ENCODE measurements around the gene CHD9. TPM values are rescaled to one million over a fixed set of nuclear protein-coding genes. Genes with fewer than 3 reads are reported as not detected.
"Not testable (repeated sequence)": the region's sequence is repeated elsewhere in the genome, so short reads cannot be mapped to it uniquely, and the experiment has no call there.

CHD9 gene
- total RNA-seq, 1 experiment from 2014 or later, result 111 TPM

DNA sequence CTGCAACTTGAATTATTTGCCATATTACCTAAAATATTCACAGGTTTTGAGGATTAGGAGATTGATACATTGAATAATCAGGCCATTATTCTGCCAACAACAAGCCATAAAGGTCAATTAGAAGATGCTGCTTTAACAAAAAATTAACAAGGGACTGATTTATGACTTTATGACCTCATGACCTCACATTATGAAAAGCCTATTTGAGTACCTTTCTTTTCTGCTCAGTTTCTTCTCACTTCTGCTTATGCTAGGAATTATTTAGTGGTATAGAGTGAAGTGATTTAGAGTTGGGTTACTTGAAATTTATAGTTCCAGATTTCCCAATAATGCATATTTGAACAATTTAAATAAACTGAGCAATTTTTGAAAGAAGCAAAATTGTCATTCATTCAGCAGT lies 121.6 kb downstream of the CHD9 start:
- no peaks in the 10 kb centered on the region for H3K9me2 ChIP-seq (replicated peaks; ENCODE audit: insufficient read depth, low read length)
- peaks cover 89% of the 10 kb centered on the region for H3K79me2 ChIP-seq (ENCODE audit: low read length)
- H3K36me3 ChIP-seq (ENCODE audit: insufficient read depth, low read length), result peaks cover 13% of the 10 kb centered on the region; the same call in 1 of the 2 replicates

DNA sequence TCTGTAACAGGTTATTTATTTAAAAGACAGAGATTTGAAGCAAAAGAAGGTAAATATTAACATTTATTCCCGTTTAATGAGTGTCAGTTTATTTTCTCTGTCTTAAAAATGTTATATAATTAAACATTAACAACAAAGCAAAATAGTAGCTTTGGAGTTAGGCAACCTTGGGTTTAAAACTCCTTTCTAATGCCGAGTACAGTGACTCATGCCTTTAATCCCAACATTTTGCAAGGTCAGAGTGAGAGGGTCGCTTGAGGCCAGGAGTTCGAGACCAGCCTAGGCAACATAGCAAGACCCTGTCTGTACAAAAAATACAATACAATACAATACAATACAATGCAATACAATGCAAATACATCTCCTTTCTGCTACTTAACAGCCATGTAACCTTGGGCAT lies 128.7 kb downstream of the CHD9 start:
- Histone ChIP-seq H3K36me3 (ENCODE audit: insufficient read depth, low read length) (peaks cover 30% of the 10 kb centered on the region; the same call in 1 of the 2 replicates), H3K4me3 (ENCODE audit: low read length) (no peak overlapping the region), H4K20me1 (ENCODE audit: insufficient read depth, low read depth, low read length) (no peaks in the 10 kb centered on the region), H3K4me1 (ENCODE audit: low read length) (no peaks in the 10 kb centered on the region), H3K9me2 (replicated peaks; ENCODE audit: insufficient read depth, low read length) (no peaks in the 10 kb centered on the region), H3K27ac (ENCODE audit: low read length) (no peak overlapping the region), H3K79me2 (ENCODE audit: low read length) (peaks cover 89% of the 10 kb centered on the region), H3K4me2 (ENCODE audit: low read depth, low read length, poor library complexity, severe bottlenecking) (no peak overlapping the region), H3K9me3 (ENCODE audit: low read length) (peaks cover 9% of the 10 kb centered on the region), H3K9ac (ENCODE audit: low read length) (no peak overlapping the region), H2AFZ (ENCODE audit: low read length) (no peak overlapping the region), H3K27me3 (ENCODE audit: low read length) (no peaks in the 10 kb centered on the region)
- no peak for DNase-seq

More for the DNA sequence above, 121.6 kb downstream of the CHD9 start:
- Histone ChIP-seq H3K27me3 (ENCODE audit: low read length) (no peaks in the 10 kb centered on the region), H2AFZ (ENCODE audit: low read length) (no peak overlapping the region), H3K27ac (ENCODE audit: low read length) (no peak overlapping the region), H3K4me3 (ENCODE audit: low read length) (no peak overlapping the region), H3K9me3 (ENCODE audit: low read length) (no peaks in the 10 kb centered on the region), H3K4me2 (ENCODE audit: low read depth, low read length, poor library complexity, severe bottlenecking) (no peak overlapping the region), H3K9ac (ENCODE audit: low read length) (no peak overlapping the region), H4K20me1 (ENCODE audit: insufficient read depth, low read depth, low read length) (no peaks in the 10 kb centered on the region), H3K4me1 (ENCODE audit: low read length) (no peaks in the 10 kb centered on the region)
- DNase-seq, result no peak

DNA sequence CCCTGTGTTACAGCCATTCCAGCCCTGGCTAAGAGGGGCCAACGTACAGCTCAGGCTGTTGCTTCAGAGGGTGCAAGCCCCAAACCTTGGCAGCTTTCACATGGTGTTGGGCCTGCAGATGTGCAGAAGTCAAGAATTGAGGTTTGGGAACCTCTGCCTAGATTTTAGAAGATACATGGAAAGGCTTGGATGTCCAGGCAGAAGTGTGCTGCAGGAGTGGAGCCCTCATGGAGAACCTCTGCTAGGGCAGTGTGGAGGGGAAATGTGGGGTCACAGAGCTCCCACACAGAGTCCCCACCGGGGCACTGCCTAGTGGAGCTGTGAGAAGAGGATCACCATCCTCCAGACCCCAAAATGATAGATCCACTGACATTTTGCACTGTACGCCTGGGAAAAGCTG lies 130.9 kb downstream of the CHD9 start:
- not testable (repeated sequence) for H3K27me3 ChIP-seq (ENCODE audit: low read length); H2AFZ ChIP-seq (ENCODE audit: low read length); H3K27ac ChIP-seq (ENCODE audit: low read length); H3K9ac ChIP-seq (ENCODE audit: low read length); H3K4me1 ChIP-seq (ENCODE audit: low read length); H4K20me1 ChIP-seq (ENCODE audit: insufficient read depth, low read depth, low read length); H3K9me2 ChIP-seq (replicated peaks; ENCODE audit: insufficient read depth, low read length); H3K9me3 ChIP-seq (ENCODE audit: low read length); H3K4me3 ChIP-seq (ENCODE audit: low read length); H3K4me2 ChIP-seq (ENCODE audit: low read depth, low read length, poor library complexity, severe bottlenecking); DNase-seq
- H3K36me3 ChIP-seq (ENCODE audit: insufficient read depth, low read length), result peaks cover 22% of the 10 kb centered on the region; the same call in 1 of the 2 replicates
- H3K79me2 ChIP-seq (ENCODE audit: low read length), result peaks cover 94% of the 10 kb centered on the region

DNA sequence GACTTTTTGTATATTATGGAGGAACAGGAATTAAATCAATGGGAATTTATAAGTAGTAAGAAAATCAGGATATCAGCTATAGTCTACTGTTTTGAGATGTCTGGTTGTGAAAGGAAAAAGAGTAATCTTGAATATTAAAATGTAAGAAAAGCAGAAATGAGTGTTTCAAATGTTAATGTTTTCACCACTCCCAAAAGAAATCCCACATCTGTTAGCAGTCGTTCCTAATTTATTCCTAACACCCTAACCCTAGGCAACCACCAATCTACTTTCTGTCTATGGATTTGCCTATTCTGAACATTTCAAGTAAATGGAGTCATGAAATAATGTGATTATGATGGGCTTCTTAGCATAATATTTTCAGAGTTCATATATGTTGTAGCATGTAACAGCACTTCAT lies 133.0 kb downstream of the CHD9 start:
- Histone ChIP-seq H3K4me1 (ENCODE audit: low read length) (no peaks in the 10 kb centered on the region), H3K4me2 (ENCODE audit: low read depth, low read length, poor library complexity, severe bottlenecking) (no peak overlapping the region), H3K9me3 (ENCODE audit: low read length) (peaks cover 9% of the 10 kb centered on the region), H3K27me3 (ENCODE audit: low read length) (no peaks in the 10 kb centered on the region), H3K79me2 (ENCODE audit: low read length) (peaks cover 97% of the 10 kb centered on the region), H3K9ac (ENCODE audit: low read length) (no peak overlapping the region), H3K36me3 (ENCODE audit: insufficient read depth, low read length) (peaks cover 22% of the 10 kb centered on the region; the same call in 1 of the 2 replicates), H3K4me3 (ENCODE audit: low read length) (no peak overlapping the region), H3K27ac (ENCODE audit: low read length) (no peak overlapping the region), H3K9me2 (replicated peaks; ENCODE audit: insufficient read depth, low read length) (no peaks in the 10 kb centered on the region), H4K20me1 (ENCODE audit: insufficient read depth, low read depth, low read length) (no peaks in the 10 kb centered on the region), H2AFZ (ENCODE audit: low read length) (no peak overlapping the region)
- no peak for DNase-seq

DNA sequence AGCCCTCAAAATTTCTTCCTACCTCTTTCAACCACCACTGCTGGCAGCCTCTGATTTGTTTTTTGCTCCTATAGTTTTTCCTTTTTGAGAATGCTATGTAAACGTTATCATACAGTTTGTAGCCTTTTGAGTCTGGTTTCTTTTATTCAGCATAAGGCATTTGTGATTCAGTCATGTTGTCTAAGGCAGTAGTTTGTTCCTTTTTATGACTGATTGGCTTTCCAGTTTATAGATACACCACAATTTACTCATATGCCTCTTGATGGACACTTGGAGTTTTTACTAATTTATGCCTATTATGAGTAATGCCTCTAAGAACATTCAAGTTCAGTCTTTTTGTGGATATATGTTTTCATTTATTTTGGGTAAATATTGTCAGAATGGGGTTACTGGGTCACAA lies 136.6 kb downstream of the CHD9 start:
- H3K27me3 ChIP-seq (ENCODE audit: low read length), result no peaks in the 10 kb centered on the region
- no peaks in the 10 kb centered on the region for H3K36me3 ChIP-seq (ENCODE audit: insufficient read depth, low read length)
- no peak overlapping the region for H3K9ac ChIP-seq (ENCODE audit: low read length)
- no peak overlapping the region for H3K4me3 ChIP-seq (ENCODE audit: low read length)
- H3K4me1 ChIP-seq (ENCODE audit: low read length), result no peaks in the 10 kb centered on the region
- no peak overlapping the region for H3K27ac ChIP-seq (ENCODE audit: low read length)
- peaks cover 95% of the 10 kb centered on the region for H3K79me2 ChIP-seq (ENCODE audit: low read length)
- H4K20me1 ChIP-seq (ENCODE audit: insufficient read depth, low read depth, low read length), result no peaks in the 10 kb centered on the region
- H3K9me3 ChIP-seq (ENCODE audit: low read length), result no peaks in the 10 kb centered on the region; the same call in 1 of the 2 replicates
- no peak overlapping the region for H2AFZ ChIP-seq (ENCODE audit: low read length)
- no peak for DNase-seq
- H3K4me2 ChIP-seq (ENCODE audit: low read depth, low read length, poor library complexity, severe bottlenecking), result no peak overlapping the region
- H3K9me2 ChIP-seq (replicated peaks; ENCODE audit: insufficient read depth, low read length), result no peaks in the 10 kb centered on the region

DNA sequence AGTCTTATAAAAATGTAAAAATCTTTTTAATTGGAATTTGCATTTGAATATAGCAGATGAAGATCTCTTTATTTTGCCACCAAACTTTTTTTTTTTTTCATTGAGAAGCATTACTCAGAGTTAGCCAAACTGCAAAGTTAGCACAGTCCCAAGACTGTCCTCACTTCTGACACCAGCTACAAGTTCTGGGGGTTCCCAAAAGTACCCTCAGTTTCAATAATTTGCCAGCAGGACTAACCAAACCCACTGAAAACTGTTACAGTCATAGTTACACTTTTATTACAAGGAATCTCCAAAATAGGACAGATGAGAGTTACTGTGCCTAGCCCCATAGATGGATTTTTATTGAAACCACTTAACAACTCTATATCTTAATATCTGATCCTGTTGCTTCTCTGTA lies 144.1 kb downstream of the CHD9 start:
- no peaks in the 10 kb centered on the region for H4K20me1 ChIP-seq (ENCODE audit: insufficient read depth, low read depth, low read length)
- peaks cover 17% of the 10 kb centered on the region for H3K36me3 ChIP-seq (ENCODE audit: insufficient read depth, low read length)
- H3K4me2 ChIP-seq (ENCODE audit: low read depth, low read length, poor library complexity, severe bottlenecking), result no peak overlapping the region
- peaks cover 84% of the 10 kb centered on the region for H3K79me2 ChIP-seq (ENCODE audit: low read length)
- no peak overlapping the region for H3K9ac ChIP-seq (ENCODE audit: low read length)
- no peak for DNase-seq
- no peaks in the 10 kb centered on the region for H3K4me1 ChIP-seq (ENCODE audit: low read length)
- no peaks in the 10 kb centered on the region for H3K9me2 ChIP-seq (replicated peaks; ENCODE audit: insufficient read depth, low read length)
- H3K27me3 ChIP-seq (ENCODE audit: low read length), result no peaks in the 10 kb centered on the region
- H3K9me3 ChIP-seq (ENCODE audit: low read length), result peaks cover 4% of the 10 kb centered on the region; the same call in 1 of the 2 replicates
- H3K4me3 ChIP-seq (ENCODE audit: low read length), result no peak overlapping the region
- no peak overlapping the region for H3K27ac ChIP-seq (ENCODE audit: low read length)
- H2AFZ ChIP-seq (ENCODE audit: low read length), result no peak overlapping the region

DNA sequence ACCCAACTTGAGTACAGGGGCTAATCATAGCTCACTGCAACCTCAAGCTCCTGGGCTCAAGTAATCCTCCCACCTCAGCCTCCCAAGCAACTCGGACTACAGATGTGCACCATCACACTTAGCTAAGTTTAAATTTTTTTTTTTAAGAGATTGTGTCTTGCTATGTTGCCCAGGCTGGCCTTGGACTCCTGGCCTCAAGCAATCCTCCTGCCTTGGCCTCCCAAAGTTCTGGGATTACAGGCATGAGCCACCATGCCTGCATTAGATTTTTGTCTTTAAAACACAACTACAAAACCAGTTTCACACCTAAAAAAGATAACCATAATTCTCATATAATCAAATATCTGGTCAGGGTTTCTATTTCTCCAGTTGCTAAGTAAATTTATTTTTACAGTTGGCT lies 147.1 kb downstream of the CHD9 start:
- H4K20me1 ChIP-seq (ENCODE audit: insufficient read depth, low read depth, low read length), result no peaks in the 10 kb centered on the region
- no peaks in the 10 kb centered on the region for H3K27me3 ChIP-seq (ENCODE audit: low read length)
- peaks cover 4% of the 10 kb centered on the region; the same call in 1 of the 2 replicates for H3K9me3 ChIP-seq (ENCODE audit: low read length)

DNA sequence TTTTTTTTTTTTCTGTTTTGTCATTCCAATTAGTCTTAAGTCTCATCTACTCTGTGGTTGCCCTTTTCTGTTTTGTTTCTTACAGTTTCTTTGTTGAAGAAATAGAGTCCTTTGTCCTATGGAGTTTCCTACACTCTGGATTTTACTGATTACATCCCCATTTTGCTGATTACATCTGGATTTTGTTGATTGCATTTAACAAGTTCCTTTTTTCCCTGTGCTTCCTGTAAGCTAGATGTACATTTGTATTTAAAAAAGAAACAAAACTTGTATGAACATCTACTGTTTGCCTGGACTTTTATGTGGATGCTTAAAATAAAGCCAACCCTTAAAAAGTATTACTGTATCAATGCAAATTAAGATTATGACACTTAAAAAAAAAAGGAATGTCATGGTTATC lies 147.6 kb downstream of the CHD9 start:
- Histone ChIP-seq H3K9me3 (ENCODE audit: low read length) (peaks cover 4% of the 10 kb centered on the region; the same call in 1 of the 2 replicates), H3K9me2 (replicated peaks; ENCODE audit: insufficient read depth, low read length) (no peaks in the 10 kb centered on the region), H3K9ac (ENCODE audit: low read length) (no peak overlapping the region), H3K79me2 (ENCODE audit: low read length) (peaks cover 80% of the 10 kb centered on the region), H3K27me3 (ENCODE audit: low read length) (no peaks in the 10 kb centered on the region), H3K27ac (ENCODE audit: low read length) (0 out of 2 replicates have a peak overlapping the region, but pooled peaks have one; percentile 22), H3K4me3 (ENCODE audit: low read length) (no peak overlapping the region), H4K20me1 (ENCODE audit: insufficient read depth, low read depth, low read length) (no peaks in the 10 kb centered on the region), H3K36me3 (ENCODE audit: insufficient read depth, low read length) (peaks cover 17% of the 10 kb centered on the region), H3K4me1 (ENCODE audit: low read length) (peaks cover 18% of the 10 kb centered on the region), H3K4me2 (ENCODE audit: low read depth, low read length, poor library complexity, severe bottlenecking) (no peak overlapping the region), H2AFZ (ENCODE audit: low read length) (no peak overlapping the region)
- peak; percentile 47 for DNase-seq

More for the DNA sequence above, 147.1 kb downstream of the CHD9 start:
- H3K79me2 ChIP-seq (ENCODE audit: low read length), result peaks cover 80% of the 10 kb centered on the region
- no peak overlapping the region for H3K27ac ChIP-seq (ENCODE audit: low read length)
- peaks cover 13% of the 10 kb centered on the region for H3K4me1 ChIP-seq (ENCODE audit: low read length)
- no peak for DNase-seq
- H3K9me2 ChIP-seq (replicated peaks; ENCODE audit: insufficient read depth, low read length), result no peaks in the 10 kb centered on the region
- H3K4me2 ChIP-seq (ENCODE audit: low read depth, low read length, poor library complexity, severe bottlenecking), result no peak overlapping the region
- H3K4me3 ChIP-seq (ENCODE audit: low read length), result no peak overlapping the region
- H2AFZ ChIP-seq (ENCODE audit: low read length), result no peak overlapping the region
- H3K9ac ChIP-seq (ENCODE audit: low read length), result no peak overlapping the region
- peaks cover 17% of the 10 kb centered on the region for H3K36me3 ChIP-seq (ENCODE audit: insufficient read depth, low read length)

Data from Karpas-422 (cell line).